Neural progenitor cell (in vitro differentiated cells): ENCODE results near the gene ASL. TPM values are rescaled to one million over a fixed set of nuclear protein-coding genes. Genes with fewer than 3 reads are reported as not detected.
"Not testable (repeated sequence)": the region's sequence is repeated elsewhere in the genome, so short reads cannot be mapped to it uniquely, and the experiment has no call there.

Source experiments
- DNase-seq: peaks from one replicate; pipeline ENCODE4 v3.0.0-alpha.2; 2016; ENCODE audit warnings: low spot score
- H2AFZ ChIP-seq: fragments of 200-600 bp; sonication (generic); replicated peaks from 2 replicates; pipeline ENCODE4 v1.6.1; 2016; ENCODE audit warnings: antibody characterized with exemption
- H3F3A ChIP-seq: fragments of 200-600 bp; sonication (generic); 2 replicates; pipeline ENCODE4 v1.6.1; 2016; ENCODE audit warnings: antibody characterized with exemption, low read depth
- H3K27ac ChIP-seq: fragments of 200-600 bp; sonication (generic); 2 replicates; pipeline ENCODE4 v1.5.1; 2016; ENCODE audit warnings: mild to moderate bottlenecking
- H3K27me3 ChIP-seq: fragments of 200-600 bp; sonication (generic); 2 replicates; pipeline ENCODE4 v1.6.1; 2016; ENCODE audit warnings: mild to moderate bottlenecking, moderate library complexity
- H3K36me3 ChIP-seq: fragments of 200-600 bp; sonication (generic); 2 replicates; pipeline ENCODE4 v1.5.1; 2016
- H3K4me1 ChIP-seq: fragments of 200-600 bp; sonication (generic); 2 replicates; pipeline ENCODE4 v1.6.1; 2016; ENCODE audit warnings: mixed run types
- H3K4me2 ChIP-seq: fragments of 200-600 bp; sonication (generic); 2 replicates; pipeline ENCODE4 v1.6.1; 2016
- H3K4me3 ChIP-seq: fragments of 200-600 bp; sonication (generic); 2 replicates; pipeline ENCODE4 v1.5.1; 2016
- H3K79me2 ChIP-seq: fragments of 200-600 bp; sonication (generic); 2 replicates; pipeline ENCODE4 v1.6.1; 2016; ENCODE audit warnings: low read depth
- H3K9ac ChIP-seq: fragments of 200-600 bp; sonication (generic); 2 replicates; pipeline ENCODE4 v1.6.1; 2016
- H3K9me3 ChIP-seq: fragments of 200-600 bp; sonication (generic); 2 replicates; pipeline ENCODE4 v1.5.1; 2016; ENCODE audit warnings: low read depth
- H4K20me1 ChIP-seq: fragments of 200-600 bp; sonication (generic); 2 replicates; pipeline ENCODE4 v1.6.1; 2016; ENCODE audit warnings: low read depth
- H3K27ac Mint-ChIP-seq: 3 replicates; pipeline ENCODE4 v1.8.0; 2021; ENCODE audit warnings: mixed read lengths
- H3K27me3 Mint-ChIP-seq: 2 replicates; pipeline ENCODE4 v1.8.0; 2022; ENCODE audit warnings: low read depth, mild to moderate bottlenecking, inconsistent platforms, moderate library complexity, mixed read lengths; ENCODE audit not compliant: insufficient read depth
- H3K36me3 Mint-ChIP-seq: 3 replicates; pipeline ENCODE4 v1.8.0; 2021; ENCODE audit warnings: mixed read lengths
- H3K4me1 Mint-ChIP-seq: 3 replicates; pipeline ENCODE4 v1.8.0; 2021; ENCODE audit warnings: mixed read lengths
- H3K4me3 Mint-ChIP-seq: 3 replicates; pipeline ENCODE4 v1.8.0; 2021; ENCODE audit warnings: mild to moderate bottlenecking, moderate library complexity, mixed read lengths
- H3K9me3 Mint-ChIP-seq: 3 replicates; pipeline ENCODE4 v1.8.0; 2020; ENCODE audit warnings: mixed read lengths
- EZH2 ChIP-seq: fragments of 200-600 bp; sonication (generic); IDR thresholded peaks from 2 replicates; pipeline ENCODE4 v1.6.1; 2017; ENCODE audit warnings: antibody characterized with exemption, mild to moderate bottlenecking, moderate library complexity
- EZH2phosphoT487 ChIP-seq: fragments of 200-600 bp; sonication (generic); IDR thresholded peaks from 2 replicates; pipeline ENCODE4 v1.6.1; 2017; ENCODE audit warnings: antibody characterized with exemption
- total RNA-seq: library from RNA; depleted of rRNA; stranded (reverse); fragments of >200 nt; gene quantifications from 2 replicates; pipeline ENCODE4 v1.2.3, GENCODE V29; 2015; ENCODE audit warnings: low replicate concordance
- TF ChIP-seq, protein P1 (sequence below): fragments of 200-600 bp; sonication (generic); IDR thresholded peaks from 2 replicates; pipeline ENCODE4 v1.5.1; 2017; ENCODE audit warnings: antibody characterized with exemption, mild to moderate bottlenecking

Gene ASL
- total RNA-seq, 1 donor from 2014 or later, result 14.2 TPM

GRCh38 chr7:66070222-66070621 is 5.4 kb upstream of the ASL start:
- no peaks in the 10 kb centered on the region for H4K20me1 ChIP-seq
- H3K27me3 Mint-ChIP-seq, result peaks cover 6% of the 10 kb centered on the region

GRCh38 chr7:66072208-66072607 is 3.4 kb upstream of the ASL start:
- H3K4me3 Mint-ChIP-seq, H3K9me3 Mint-ChIP-seq, H3K9ac ChIP-seq, H3K4me2 ChIP-seq, H3K4me1 ChIP-seq, H3K4me3 ChIP-seq, DNase-seq, H3K36me3 Mint-ChIP-seq, H3F3A ChIP-seq, H2AFZ ChIP-seq, H3K27me3 ChIP-seq, H3K27me3 Mint-ChIP-seq, H4K20me1 ChIP-seq, H3K9me3 ChIP-seq, H3K36me3 ChIP-seq, H3K27ac ChIP-seq: not testable (repeated sequence)
- peaks cover 10% of the 10 kb centered on the region for H3K79me2 ChIP-seq
- Mint-ChIP-seq H3K4me1 (peaks cover 11% of the 10 kb centered on the region), H3K27ac (peak overlapping the region; percentile 58)

More at GRCh38 chr7:66070222-66070621, 5.4 kb upstream of the ASL start:
- H3K9ac ChIP-seq, result no peak overlapping the region
- no peak overlapping the region for H2AFZ ChIP-seq
- no peaks in the 10 kb centered on the region for H3K9me3 ChIP-seq
- H3K27me3 ChIP-seq, result no peaks in the 10 kb centered on the region
- DNase-seq, result no peak
- Mint-ChIP-seq H3K9me3 (no peaks in the 10 kb centered on the region), H3K27ac (no peak overlapping the region), H3K4me1 (peaks cover under 1% of the 10 kb centered on the region), H3K36me3 (no peaks in the 10 kb centered on the region), H3K4me3 (no peak overlapping the region)
- H3K4me3 ChIP-seq, result no peak overlapping the region
- no peak overlapping the region for H3K4me2 ChIP-seq
- H3F3A ChIP-seq, result peaks cover 3% of the 10 kb centered on the region
- no peaks in the 10 kb centered on the region for H3K79me2 ChIP-seq
- no peaks in the 10 kb centered on the region for H3K36me3 ChIP-seq
- H3K27ac ChIP-seq, result no peak overlapping the region
- no peak for TF ChIP-seq EZH2phosphoT487
- TF ChIP-seq, protein P1, sequence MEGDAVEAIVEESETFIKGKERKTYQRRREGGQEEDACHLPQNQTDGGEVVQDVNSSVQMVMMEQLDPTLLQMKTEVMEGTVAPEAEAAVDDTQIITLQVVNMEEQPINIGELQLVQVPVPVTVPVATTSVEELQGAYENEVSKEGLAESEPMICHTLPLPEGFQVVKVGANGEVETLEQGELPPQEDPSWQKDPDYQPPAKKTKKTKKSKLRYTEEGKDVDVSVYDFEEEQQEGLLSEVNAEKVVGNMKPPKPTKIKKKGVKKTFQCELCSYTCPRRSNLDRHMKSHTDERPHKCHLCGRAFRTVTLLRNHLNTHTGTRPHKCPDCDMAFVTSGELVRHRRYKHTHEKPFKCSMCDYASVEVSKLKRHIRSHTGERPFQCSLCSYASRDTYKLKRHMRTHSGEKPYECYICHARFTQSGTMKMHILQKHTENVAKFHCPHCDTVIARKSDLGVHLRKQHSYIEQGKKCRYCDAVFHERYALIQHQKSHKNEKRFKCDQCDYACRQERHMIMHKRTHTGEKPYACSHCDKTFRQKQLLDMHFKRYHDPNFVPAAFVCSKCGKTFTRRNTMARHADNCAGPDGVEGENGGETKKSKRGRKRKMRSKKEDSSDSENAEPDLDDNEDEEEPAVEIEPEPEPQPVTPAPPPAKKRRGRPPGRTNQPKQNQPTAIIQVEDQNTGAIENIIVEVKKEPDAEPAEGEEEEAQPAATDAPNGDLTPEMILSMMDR, result no peak
- no peak for TF ChIP-seq EZH2
- no peaks in the 10 kb centered on the region for H3K4me1 ChIP-seq

DNA sequence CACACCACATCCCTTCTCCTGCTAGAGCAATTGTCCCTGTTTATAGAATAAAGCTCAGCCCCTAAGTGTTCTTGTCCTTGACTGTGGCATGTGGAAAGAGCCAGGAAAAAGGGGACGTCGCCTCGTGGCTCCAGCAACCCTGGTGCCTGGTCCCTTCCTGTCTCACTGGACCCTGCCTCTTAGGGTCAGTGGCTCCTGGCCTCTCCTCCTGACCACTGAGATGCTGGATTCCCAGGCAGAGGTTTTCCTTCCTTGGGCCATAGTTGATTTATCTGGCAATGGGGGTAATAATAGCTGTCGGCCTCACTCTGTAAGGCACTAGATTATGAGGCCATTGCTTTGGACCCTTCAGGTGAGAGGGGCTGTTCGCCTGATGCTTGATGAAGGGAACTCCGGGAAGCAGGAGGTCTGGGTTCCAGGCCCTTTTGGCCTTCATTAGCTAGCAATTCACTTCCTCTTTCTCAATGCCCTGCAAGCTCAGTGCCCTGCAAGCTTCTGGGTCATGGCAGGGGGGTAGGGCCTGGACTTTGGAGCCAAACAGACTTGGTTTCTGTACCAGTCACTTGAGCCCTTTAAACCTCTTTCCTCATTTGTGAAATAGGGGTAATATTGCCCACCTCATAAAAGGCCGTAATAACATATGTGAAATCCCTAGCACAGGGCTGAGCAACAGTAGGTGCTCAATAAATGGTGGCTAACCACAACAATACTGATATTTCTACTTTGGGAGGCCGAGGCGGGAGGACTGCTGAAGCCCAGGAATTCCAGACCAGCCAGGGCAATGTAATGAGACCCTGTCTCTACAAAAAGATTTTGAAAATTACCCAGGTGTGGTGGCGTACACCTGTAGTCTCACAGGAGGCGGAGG is 1.1 kb downstream of the ASL start:
- H3K79me2 ChIP-seq, result peaks cover 10% of the 10 kb centered on the region
- Mint-ChIP-seq H3K4me3 (peak overlapping the region; percentile 93), H3K9me3 (no peaks in the 10 kb centered on the region), H3K27ac (peak overlapping the region; percentile 27), H3K4me1 (peaks cover 14% of the 10 kb centered on the region), H3K36me3 (no peaks in the 10 kb centered on the region), H3K27me3 (peaks cover 4% of the 10 kb centered on the region)
- H2AFZ ChIP-seq, result no peak overlapping the region
- H3K9ac ChIP-seq, result no peak overlapping the region
- H3K36me3 ChIP-seq, result no peaks in the 10 kb centered on the region
- no peak overlapping the region for H3K27ac ChIP-seq
- TF ChIP-seq EZH2 (no peak), EZH2phosphoT487 (no peak)
- TF ChIP-seq, protein P1, result no peak
- H4K20me1 ChIP-seq, result no peaks in the 10 kb centered on the region
- H3K27me3 ChIP-seq, result no peaks in the 10 kb centered on the region
- peak overlapping the region; percentile 71 for H3K4me3 ChIP-seq
- H3K4me1 ChIP-seq, result no peaks in the 10 kb centered on the region
- H3K9me3 ChIP-seq, result no peaks in the 10 kb centered on the region
- no peak for DNase-seq
- H3F3A ChIP-seq, result peaks cover 3% of the 10 kb centered on the region
- H3K4me2 ChIP-seq, result peak overlapping the region; percentile 84

DNA sequence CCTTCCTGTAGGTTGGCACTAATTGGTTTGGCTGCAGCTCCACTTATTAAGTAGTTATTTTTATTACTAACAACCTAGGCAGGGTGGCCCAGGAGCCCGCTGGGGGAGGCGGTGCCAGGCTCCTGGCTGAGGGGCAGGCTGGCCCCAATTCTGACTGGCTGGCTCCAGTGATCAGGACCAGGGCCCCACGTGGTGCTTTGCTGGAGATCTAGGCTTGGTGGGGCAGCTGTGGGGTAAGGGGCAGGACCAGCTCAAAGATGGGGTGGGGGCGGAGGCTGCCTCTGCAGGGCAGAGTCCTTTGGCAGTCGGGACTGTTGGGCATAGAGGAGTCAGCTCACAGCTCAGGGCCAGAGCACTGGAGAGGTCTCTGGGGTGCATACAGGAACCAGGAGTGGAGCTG is 2.4 kb downstream of the ASL start:
- no peak for DNase-seq
- no peak overlapping the region for H3K9ac ChIP-seq
- no peak overlapping the region for H3K27ac ChIP-seq
- H3K4me3 Mint-ChIP-seq, result peak overlapping the region; percentile 66
- H3K27me3 Mint-ChIP-seq, result peaks cover 4% of the 10 kb centered on the region
- H3K79me2 ChIP-seq, result peaks cover 10% of the 10 kb centered on the region
- H3K4me1 ChIP-seq, result no peaks in the 10 kb centered on the region
- peaks cover 14% of the 10 kb centered on the region for H3K4me1 Mint-ChIP-seq
- no peak overlapping the region for H3K27ac Mint-ChIP-seq
- H3K4me2 ChIP-seq, result no peak overlapping the region
- H3K4me3 ChIP-seq, result no peak overlapping the region
- H3K36me3 Mint-ChIP-seq, result no peaks in the 10 kb centered on the region
- H3K9me3 ChIP-seq, result no peaks in the 10 kb centered on the region
- H4K20me1 ChIP-seq, result no peaks in the 10 kb centered on the region
- no peak overlapping the region for H2AFZ ChIP-seq
- no peaks in the 10 kb centered on the region for H3K9me3 Mint-ChIP-seq
- H3K36me3 ChIP-seq, result no peaks in the 10 kb centered on the region
- no peaks in the 10 kb centered on the region for H3K27me3 ChIP-seq
- peaks cover 3% of the 10 kb centered on the region for H3F3A ChIP-seq
- no peak for TF ChIP-seq EZH2phosphoT487
- TF ChIP-seq, protein P1, result no peak
